Stimulated activated CD4-positive, alpha-beta T cell treated with anti-CD3 and anti-CD28 coated beads, Interleukin-4, amount 100 ng/mL, for 24 hours (primary cell): ENCODE measurements around the gene CAB39.

Experiments used
- DNase-seq: peaks from one replicate; pipeline ENCODE4 v3.0.0-alpha.2; 2020

CAB39 gene

DNA sequence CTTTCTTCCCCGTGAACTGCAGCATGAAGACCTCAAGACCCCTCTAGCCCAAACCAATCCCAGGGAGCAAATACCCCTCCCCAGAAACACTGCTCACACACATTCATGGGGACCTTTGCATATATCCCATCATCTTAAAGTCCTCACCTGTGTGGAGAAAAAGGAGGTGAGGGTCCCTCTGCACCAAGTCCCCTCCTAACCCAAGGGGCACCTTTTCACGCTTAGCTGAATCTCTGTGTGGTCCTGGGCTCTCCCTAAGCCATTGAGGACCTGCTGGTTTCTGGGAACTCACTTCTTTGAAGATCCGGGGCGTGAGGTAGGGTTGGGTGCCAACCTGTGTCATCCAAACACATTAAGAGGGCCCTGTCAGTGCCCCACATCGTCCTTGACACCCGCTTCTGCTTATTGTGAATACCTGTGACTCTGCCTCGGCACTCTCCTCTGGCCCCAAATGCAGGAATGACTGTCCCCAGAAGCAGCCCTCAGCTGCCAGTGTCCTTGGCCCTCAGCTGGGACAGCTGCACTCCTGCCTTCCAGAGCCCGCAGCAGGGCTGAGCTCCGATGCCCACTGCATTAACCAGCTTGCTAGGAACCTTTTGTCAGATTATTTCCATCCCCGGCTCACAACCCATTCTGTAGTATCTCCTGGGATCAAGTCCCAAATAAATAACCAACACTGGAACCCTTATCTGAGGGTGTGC lies 110.8 kb downstream of the CAB39 start:
- DNase-seq: no peak

DNA sequence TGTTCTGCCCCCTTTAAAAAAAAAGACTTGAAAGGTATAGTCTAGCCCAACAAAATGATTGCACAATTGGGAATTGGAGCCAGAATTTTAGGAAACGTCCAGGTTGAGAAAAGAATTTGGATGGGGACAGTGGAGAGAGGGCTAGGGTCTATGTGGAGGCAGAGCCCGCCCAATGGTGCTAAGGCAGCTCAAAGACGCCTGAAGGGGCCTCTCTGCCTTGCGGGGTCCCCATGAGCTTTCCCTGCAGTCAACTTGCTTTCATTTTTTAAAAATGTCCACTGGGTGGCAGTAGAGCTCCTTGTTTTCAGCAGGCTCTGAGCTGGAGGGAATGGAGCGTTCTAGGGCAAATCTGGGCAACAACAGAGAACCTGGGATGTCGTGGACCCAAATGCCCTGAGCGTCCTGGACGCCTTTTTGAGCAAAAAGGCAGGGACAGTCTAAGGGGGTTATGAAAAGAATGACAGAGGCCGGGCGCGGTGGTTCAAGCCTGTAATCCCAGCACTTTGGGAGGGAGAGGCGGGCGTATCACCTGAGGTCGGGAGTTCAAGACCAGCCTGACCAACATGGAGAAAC lies 111.8 kb downstream of the CAB39 start:
- DNase-seq: peak; percentile 65

DNA sequence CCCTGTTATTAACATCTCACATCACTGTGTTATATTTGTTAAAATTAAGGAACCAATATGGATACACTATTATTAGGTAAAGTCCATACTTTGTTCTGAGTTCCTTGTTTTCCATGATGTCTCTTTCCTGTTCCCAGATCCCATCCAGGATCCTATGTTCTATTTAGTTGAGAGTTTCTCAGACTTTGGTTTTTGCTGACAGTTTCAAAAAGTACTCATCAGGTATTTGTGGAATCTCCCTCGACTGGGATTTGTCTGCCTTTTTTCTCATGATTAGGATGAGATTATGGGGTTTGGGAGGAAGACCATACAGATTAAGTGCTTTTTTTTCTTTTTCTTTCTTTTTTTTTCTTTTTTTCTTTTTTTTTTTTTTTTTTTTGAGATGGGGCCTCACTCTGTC lies 112.7 kb downstream of the CAB39 start:
- DNase-seq: no peak

DNA sequence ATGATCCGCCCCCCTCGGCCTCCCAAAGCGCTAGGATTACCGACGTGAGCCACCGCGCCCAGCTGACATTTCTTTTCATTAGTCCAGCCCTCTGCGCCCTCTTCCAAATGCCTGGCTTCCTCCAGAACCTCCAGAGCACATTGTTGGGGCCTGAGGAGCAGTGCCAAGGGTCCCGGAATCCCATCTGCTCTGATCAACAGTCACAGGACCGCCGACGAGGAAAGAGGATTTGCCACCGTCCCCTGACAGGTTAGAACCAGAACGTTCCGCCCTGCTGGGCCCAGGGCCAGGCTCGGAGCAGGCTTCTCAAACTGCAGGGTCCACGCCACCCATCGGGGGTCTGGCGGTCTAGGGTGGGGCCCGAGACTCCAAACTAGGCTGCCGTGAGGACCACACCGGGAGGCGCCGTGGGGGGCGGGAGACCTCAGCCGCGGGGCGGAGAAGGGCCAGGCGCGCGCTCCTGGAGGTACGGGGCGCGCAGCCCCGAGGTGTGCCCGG lies 115.2 kb downstream of the CAB39 start:
- DNase-seq: no peak

DNA sequence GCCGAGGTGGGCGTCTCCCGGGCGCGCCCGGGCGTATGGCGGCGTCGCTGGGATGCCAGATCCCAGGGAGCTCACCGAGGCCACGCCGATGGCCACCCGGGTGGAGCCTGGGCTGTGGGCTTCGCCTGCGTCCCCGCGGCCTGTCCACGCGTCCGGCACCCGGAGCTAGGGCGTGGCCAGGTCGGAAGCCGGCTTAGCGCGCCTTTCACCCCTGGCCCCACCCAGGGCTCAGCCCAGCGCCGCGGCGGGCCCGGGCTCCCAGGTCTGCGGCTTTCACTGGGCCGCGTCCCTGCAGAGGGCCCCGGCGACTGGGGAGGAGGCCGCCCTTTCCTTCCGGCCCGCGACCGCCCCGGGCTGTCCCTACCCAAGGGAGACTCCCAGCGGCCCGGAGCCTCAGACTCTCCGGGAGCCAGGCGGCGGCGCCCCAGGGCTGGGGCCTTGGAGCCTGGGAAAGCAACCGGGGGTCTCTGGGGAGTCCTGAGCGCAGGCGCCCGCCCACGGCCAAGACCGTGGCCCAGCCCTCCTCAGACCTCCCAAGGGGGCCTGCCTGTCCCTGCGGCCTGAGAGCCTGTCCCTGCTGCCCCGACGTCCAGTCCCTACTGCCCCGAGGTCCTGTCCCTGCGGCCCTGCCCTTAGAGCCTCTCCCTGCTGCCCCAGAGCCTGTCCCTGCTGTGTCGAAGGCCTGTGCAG lies 115.8 kb downstream of the CAB39 start:
- DNase-seq: no peak

DNA sequence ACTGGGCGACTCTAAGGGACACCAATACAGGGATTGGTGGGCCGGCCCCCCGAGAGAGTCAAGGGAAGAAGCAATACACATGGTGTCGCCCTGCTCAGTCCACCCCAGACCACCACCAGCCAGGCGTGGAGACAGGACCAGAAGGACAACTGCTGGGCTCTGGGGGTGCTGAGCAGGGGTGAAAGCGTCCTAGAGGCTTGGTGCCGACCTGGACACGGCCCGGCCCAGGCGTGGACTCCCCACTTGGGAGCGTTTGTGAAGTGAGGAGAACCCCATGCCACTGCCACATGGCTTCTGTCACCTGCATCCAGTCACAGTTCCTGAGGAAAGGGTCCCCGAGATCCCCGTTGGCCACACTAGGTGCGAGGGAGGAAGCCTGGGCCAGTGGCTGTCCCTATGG lies 116.7 kb downstream of the CAB39 start:
- no peak for DNase-seq

DNA sequence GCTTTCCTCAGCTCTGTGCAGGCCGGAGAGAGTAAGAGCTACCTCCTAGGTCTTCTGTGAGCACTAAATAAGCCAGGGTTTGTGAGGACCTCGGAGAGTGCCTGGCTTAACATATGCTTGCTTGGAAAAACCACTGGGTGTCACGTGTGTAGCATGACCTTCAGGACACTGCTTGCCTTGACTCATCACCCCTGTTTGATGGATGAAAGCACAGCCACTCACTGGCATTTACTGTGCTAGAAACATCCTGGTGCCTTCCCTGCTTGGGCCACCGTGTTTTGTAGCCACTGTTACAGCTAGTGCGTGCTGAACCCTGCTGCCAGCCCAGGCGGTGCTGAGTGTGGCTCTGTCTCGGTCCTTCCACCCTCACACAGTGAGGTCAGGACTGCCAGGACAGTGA lies 117.3 kb downstream of the CAB39 start:
- no peak for DNase-seq

DNA sequence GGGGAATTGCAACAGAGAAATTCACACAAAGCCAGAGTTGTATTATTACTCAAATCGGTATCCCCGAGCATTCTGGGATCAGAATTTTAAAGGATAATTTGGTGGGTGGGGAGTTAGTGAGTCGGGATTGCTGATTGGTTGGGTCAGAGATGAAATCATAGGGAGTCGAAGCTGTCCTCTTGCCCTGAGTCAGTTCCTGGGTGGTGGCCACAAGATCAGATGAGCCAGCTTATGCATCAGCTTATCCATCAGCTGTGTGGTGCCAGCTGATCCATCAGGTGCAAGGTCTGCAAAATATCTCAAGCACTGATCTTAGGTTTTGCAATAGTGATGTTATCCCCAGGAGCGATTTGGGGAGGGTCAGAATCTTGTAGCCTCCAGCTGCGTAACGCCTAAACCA lies 117.8 kb downstream of the CAB39 start:
- no peak for DNase-seq

DNA sequence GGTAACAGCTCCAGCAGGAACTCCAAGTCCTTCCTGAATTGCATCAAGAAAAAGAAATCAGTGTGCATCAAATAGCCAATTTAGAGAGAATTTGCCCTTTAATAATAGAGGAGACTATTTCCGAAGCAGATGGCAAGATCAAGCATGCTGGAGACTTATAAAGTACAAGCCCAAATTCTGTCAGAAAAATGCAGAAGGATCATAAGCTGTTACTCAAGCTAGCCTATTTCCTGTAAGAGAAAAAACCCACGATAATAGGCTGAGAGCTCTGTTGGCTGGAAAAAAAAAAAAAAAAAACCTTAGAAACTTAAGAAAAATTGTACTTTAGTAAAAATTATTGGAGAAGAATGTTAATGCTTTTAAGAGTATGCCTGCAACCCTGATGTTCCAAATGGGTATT lies 127.7 kb downstream of the CAB39 start:
- DNase-seq: no peak

DNA sequence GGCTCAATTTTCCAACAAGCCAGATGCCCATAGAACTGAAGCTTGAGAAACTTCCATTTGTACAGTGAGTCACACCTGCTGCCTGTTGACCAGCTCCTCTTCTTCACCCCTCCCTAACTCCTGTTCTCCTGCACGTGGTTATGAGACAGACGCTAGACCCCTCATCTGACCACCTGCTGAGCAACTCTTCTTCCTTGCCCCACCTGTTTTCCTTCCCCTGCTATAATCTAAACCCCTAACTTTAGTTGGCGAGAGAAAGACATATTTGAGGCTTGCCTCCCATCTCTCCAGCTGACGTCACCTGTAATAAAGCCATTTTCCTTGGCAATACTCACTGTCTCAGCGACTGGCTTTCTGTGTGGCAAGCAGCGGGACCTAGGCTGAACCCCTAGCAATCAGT lies 129.8 kb downstream of the CAB39 start:
- DNase-seq: no peak

DNA sequence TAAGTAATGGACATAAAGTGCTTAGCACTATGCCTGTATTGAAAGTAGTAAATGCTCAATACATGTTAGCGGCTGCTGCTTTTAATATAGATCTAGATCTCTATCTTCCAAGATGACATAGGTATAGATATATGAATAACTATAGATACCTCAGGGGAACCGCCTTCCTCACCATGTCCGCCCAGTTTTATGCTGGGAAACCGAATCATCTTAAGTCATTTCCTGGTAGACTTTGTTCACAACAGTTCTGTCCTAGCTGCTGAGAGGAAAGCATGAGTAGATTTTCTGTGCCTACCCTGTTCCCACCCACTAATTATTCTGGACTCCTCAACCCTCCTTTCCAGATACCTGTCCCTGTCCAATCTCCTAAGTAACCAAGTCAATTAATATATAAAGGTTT lies 130.5 kb downstream of the CAB39 start:
- DNase-seq: no peak

DNA sequence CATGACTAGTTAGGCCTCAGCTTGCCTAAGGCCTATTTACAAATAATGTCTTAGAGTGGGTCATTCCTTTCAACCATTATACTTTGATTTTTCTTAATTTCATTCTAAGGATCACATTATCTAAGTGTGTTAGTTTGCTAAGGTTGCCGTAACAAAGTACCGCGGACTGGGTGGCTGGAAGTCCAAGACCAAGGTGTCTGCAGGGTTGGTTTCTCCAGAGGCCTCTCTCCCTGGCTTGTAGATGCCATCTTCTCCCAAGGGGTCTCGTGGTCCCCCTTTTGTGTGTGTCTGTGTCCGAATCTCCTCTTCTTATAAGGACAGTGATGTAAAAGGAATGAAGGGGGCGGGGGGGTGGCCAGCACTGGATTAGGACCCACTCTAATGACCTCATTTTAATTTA lies 133.7 kb downstream of the CAB39 start:
- DNase-seq: no peak

DNA sequence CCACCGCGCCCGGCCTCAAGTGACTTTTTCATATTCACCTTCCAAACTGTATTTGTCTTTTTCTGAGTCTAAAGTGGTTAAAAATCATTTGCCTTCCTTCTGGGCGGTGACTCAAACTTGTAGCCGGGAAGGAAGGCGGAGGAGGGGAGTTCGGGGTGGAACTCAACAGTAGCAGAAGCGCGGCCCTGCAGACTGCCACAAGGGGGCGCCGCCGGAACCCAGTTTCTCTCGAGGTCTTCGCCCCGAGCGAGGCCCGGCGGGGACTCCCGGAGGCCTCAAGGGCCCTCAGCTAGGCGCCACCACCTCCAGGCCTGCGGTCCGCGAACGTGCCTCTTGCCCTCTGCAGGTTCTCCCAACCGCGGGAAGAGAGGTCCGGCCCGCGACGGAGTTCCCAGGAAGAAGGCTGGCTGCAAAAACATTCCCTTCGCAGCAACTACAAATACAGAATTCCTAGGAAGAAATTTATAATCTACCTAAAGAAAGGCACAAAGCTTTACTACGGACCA lies 135.3 kb downstream of the CAB39 start:
- DNase-seq: peak; percentile 93

DNA sequence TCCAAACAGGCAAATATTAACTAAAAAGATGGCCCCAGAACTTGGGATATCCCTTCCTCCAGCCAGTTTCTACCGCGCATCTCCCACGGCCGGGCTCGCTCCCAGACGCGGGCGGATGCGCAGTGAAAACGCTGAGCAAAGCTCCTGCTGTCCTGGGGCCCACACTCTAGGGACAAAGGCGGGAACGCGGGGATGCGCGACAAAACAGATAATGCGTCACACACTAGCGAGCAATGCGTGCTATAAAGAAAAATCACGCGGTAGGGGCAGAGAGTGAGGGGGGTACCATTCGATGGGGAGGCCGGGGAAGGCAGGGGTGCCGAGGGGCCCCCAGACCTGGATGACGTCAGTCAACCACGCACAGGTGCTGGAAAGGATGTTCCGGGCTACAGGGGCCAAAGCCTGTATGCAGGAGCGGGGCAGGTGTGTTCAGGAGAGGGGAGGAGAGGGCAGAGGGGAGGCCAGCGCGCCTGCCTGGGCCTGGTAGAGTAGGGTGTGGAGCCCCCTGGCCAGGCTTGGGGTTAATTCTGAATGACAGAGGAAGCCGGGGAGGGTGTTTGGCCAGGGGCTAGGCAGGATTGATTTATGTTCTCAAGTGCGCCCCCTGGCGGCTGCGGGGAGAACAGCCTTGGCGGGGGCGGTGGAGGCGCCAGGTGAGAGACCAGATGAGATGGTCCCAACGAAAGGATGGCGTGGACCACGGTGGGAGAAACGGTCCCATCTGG lies 137.2 kb downstream of the CAB39 start:
- DNase-seq: peak; percentile 76

DNA sequence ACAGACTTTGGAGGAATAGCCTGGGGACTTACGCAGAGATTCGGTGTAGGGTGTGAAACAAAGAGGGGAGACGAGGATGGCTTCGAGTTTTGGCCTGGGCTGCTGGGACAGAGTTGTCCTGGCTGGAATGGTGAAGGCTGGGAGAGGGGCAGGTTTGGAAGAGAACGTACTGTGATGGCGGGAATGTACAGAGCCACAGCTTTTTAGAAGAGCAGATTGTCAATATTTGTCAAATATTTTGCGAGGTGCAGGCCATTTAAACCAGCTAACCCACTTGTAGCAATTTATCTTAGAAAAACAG lies 137.7 kb downstream of the CAB39 start:
- DNase-seq: no peak

DNA sequence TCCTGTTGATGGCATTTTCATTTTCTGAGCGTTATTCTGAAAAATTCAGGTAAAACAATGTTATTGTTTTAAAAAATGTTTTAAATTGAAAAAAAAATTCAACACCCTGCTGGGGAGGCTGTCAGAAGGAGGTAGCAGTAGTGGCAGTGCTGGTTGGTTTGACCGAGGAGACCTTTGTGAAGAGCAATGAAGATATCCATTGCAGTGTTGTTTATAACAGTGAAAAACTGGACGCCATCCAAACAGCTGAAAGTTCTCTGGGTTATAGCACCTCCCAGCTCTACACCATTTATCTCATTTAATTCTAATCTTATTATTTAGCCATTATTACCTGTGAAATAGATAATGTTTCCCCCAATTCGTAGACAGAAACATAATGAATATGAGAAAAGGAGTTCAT lies 139.5 kb downstream of the CAB39 start:
- no peak for DNase-seq

DNA sequence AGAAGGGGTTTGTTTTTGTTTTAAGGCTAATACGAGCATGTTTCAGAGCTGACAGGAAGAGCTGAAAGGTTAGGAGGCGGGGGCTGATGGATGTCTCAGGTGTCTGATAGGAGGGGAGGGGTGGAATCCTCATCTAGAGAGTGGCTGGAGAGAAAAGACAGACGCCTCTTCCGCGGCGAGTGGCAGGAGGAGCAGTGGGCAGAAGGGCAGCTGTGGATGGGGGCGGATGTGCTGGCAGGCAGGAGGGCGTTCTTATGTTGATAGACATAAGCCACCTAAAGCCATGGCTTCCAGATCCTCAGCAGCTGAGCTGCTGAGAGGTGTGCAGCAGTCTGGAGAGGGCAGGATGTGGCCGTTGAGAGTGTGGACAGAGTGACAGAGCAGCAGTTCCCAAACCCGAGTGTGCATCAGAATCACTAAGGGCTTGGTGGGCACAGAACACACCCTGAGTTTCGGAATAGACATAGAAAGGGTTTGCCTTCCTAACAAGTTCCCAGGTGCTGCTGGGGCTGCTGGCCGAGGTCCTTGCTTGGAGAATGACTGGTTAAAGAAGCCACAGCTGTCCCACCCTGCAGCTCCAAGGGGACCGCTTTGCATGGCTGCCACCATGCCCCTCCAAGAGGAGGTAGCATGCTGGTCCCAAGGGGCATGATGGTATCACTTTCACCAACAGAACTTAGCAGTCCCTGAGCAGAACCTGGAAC lies 149.1 kb downstream of the CAB39 start:
- no peak for DNase-seq

DNA sequence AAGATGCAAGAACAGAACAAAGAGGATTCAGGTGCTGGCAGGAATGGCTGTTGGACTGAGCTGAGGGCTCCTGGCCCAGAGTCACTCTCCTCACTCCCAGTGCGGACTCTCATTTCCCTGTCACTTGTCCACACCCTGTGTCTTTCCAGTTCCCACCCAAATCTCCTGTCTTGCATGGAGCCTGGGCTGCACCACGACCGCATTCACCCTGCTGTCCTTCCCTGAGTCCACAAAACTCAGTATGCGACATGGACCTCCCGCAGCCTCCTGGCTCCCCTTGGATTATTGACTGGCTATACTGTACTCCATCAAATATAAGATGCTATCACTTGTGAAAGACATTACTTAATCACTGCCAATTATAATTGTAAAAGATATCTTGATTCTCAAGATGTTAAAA lies 149.7 kb downstream of the CAB39 start:
- DNase-seq: no peak

DNA sequence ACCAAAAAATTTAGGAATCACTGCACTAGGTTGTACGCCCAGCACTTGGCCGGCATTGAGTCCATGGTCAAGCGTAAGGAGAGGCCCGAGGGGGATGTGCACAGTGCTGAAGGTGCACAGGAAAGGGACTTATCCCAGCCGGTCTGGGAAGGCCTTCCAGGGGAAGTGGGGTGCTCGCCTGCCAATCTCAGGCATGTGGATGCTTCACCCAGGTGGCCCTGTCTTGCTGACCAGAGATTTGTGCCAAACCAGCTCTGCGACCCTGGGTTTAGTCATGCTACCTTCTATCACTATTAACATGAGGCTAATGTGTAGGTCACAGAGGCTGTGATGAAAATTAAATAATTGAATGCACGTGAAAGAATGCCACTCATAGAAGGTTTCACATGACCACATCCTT lies 150.4 kb downstream of the CAB39 start:
- DNase-seq: no peak

DNA sequence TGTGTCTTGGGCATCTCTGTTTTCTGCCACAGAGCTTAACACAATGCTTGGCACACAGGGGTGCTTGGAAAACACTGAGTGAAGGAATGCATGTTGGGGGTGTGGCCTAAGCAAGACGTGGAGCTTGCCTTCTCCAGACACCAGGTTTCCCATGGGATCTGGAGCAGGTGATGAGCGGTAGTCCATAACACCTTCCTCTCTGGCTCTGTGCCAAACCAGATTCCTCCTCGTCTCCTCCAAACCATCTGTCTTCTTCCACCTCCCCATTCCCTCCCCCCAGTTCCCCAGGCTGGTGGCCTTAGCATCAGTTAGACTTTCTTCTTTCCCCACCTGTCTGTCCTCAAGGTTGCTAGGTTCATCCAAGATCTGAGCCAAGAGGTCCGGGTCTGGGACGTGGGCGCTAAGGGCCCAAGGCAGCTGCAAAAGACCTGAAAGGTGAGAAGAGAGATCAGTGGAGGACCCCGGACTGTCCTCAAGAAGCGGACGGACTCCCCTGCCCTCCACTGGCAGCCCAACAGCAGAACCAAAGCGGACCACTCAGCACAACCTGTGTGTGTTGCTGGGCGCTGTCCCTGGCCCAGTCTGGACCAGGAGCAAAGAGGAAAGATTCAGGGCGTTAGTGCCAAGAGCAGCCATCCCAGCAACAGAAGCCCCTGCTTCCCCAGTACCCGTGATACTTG lies 150.9 kb downstream of the CAB39 start:
- no peak for DNase-seq

DNA sequence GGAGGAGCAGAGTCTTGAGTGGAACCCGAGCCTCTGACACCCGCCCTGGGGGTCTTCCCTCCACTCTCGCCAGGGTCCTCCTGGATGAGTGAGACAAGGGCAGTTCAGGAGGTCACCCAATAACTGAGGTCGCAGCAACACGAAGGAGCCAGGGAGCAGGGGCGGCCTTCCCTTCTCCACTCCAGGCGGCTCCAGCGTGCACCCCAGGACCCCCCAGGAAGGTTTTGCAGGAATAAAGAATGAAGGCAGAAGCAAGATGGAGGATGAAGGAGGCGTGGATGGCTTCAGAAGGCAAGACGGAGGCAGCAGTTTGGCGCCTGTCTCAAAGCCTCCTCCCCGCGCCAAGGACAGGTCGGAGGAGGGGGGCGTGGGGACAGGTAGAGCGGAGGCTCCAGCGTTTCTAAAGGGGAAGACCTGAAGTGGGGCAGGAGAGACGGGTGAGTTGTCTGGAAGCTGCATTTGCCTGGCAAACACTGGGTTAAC lies 151.5 kb downstream of the CAB39 start:
- DNase-seq: no peak

DNA sequence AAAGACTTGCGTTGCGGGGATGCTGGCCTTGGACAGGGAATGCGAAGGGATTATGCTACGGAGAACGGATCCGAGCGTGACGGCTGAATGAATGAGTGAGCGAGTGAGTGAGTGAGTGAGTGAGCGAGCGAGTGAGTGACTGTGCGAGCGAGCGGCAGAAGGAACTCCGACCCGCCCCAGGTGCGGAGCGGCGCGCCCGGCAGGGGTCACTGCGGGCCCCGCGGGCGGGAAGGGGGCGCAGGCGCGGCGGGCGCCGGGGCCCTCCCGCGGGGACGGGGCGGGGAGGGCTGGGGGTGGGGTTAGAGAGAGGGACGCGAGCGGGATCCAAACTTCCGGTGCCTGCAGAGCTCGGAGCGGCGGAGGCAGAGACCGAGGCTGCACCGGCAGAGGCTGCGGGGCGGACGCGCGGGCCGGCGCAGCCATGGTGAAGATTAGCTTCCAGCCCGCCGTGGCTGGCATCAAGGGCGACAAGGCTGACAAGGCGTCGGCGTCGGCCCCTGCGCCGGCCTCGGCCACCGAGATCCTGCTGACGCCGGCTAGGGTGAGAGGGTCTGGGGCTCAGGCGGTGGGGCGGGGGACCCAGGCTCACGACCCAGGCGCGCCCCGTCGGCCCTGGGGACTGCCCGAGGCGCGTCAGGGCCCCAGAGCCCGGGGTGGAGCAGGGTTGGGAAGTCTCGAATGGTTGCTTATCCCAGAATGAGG lies 152.1 kb downstream of the CAB39 start, which contains the start of gene ITM2C:
Gene ITM2C (plus strand): TSS at position 338 of the 702 bp plus-strand sequence. CDS start 84 bp downstream, at position 422.
- DNase-seq: peak; percentile 74
